GM19467 (cell line): Measurements from ENCODE around the gene TTLL13.

Experiments
- ATAC-seq: cut with Tn5 transposase; IDR thresholded peaks from one replicate; pipeline ENCODE4 v1.9.1; 2021; ENCODE audit warnings: mild to moderate bottlenecking, moderate library complexity; ENCODE audit not compliant: unreplicated experiment

Gene TTLL13, protein sequence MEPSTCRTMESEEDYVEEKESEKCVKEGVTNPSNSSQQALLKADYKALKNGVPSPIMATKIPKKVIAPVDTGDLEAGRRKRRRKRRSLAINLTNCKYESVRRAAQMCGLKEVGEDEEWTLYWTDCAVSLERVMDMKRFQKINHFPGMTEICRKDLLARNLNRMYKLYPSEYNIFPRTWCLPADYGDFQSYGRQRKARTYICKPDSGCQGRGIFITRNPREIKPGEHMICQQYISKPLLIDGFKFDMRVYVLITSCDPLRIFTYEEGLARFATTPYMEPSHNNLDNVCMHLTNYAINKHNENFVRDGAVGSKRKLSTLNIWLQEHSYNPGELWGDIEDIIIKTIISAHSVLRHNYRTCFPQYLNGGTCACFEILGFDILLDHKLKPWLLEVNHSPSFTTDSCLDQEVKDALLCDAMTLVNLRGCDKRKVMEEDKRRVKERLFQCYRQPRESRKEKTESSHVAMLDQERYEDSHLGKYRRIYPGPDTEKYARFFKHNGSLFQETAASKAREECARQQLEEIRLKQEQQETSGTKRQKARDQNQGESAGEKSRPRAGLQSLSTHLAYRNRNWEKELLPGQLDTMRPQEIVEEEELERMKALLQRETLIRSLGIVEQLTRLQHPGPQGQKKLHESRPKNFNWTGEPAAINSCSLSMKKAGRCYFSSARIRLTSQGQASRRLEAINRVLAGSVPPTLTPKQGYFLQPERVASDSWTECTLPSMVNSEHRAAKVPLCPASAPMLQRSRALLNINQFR

DNA sequence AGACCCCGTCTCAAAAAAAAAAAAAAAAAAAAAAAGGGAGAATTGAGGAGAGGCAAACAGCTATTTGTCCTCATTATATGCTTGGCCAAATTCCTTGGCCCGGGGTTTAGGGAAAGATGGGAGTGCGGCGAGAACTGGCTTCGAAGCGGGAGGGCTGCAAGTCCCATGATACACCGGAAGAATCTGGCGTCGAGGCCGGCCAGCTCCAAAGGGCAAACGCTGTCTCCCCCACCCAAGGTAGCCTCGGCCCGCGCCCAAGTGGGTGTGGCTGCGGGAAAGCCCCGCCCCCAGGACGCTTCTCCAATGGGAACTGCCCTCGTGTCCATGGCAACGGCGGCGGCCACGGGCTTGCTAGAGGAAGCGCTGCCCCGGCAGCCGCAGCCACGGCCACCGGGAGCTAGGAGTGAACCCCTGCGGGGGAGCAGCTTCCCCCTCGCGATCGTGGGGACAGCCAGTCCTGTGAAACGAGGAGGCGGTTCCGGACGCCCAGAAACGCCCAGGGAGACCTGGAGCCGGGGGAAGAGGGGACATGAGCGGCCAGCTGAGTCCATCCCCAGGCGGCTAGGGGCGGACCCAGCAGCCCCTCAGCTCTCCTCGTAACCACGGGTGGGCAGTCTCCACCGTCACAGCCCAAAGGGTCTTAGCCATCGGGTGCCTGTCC lies at the start of gene TTLL13:
TTLL13 (plus strand) TSS at position 354 of the 661 bp plus-strand sequence. CDS start 1,075 bp downstream, outside the sequence.
- ATAC-seq: no peak

DNA sequence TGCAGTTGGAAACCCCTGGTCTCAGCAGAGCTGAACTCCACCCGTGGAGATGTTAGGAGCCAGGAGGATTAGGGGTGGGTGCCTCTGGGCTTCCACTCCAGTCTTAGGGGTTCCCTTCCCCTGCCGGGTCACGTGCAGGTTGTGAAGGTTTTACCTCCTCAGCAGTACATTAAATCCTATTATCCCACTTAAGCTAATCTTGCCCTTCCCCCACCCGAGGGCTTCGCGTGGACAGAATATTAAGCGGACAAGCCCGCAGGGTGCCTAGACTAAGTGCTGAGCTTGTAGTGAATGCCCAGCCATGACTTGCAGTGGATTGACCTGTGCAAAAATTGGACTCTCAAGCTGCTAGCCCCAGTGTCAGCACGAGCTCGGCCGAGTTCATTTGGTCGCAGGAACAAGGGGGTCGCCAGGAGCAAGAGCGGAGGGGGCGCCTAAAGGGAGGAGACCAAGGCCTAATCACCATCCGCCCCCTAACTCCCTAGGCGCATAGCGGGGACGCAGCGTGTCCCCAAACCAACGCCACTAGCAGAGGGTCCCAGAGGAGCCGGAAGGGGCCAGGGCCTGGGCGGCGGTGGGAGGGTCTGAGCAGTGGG lies 48.7 kb upstream of the TTLL13 start:
- ATAC-seq: no peak

- peak; percentile 82 for ATAC-seq
These were observed 48.0 kb upstream of the TTLL13 start, which contains the start of gene SEMA4B for GRCh38 chr15:90201130-90201943. Gene SEMA4B, plus strand, starts transcription at chr15:90201330. Its CDS starts 249 bp downstream, at chr15:90201579.

GRCh38 chr15:90201944-90202375 lies 47.4 kb upstream of the TTLL13 start:
- no peak for ATAC-seq

DNA sequence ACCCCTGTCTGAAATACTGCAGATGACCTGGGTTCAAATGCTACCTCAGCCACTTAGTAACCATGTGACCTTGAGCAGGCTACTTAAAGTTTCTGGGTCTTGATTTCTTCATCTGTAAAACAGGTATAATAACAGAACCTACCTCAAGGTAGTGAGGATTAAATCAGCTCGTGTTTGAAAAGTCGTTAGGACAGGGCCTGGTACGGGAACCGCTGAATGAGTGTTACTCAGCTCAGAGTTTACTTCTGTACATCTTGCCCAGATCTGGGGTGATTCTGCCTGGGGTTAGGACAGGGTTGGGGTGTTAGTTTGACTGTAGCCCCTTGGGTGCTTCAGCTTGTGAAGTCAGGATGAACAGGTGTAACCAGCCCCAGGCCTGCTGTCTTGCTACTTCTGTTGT lies 46.4 kb upstream of the TTLL13 start:
- no peak for ATAC-seq

DNA sequence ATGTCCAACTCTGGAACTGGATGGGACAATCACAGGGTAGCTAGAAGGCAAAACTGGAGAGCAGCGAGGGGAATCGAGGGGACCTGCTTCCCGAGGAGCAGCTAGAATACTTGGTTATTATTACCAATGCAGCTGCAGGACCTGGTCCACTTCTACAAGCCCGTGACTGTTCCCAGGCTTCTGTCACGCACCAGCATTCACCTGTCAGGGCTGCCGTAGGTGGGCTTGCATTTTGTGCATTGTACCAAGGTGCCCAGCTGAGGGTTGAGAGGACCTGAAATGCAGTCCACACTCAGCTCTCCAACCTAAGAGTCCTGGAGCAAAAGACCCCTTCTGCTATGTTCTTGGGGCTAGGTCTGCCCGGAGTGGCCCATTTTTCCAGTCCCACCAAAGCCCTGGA lies 45.9 kb upstream of the TTLL13 start:
- no peak for ATAC-seq

DNA sequence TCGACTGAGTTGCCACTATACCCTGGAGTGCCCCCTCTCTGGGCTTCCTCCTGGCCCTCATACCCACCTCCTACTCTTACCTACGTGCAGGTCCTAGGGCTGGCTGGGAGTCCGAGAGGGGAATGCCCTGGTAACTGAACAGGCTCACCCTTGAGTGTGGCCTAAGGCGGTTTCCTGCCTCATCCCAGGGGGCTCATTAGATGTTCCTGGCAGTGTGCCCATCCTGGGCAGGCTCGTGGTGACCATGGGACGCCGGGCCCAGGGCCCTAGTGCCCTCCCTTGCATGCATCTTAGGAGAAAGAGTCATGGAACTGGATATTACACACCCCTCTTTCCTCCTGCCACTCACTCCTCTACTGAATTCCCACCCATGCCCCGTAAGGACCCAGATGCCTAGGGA lies 45.4 kb upstream of the TTLL13 start:
- ATAC-seq: no peak

DNA sequence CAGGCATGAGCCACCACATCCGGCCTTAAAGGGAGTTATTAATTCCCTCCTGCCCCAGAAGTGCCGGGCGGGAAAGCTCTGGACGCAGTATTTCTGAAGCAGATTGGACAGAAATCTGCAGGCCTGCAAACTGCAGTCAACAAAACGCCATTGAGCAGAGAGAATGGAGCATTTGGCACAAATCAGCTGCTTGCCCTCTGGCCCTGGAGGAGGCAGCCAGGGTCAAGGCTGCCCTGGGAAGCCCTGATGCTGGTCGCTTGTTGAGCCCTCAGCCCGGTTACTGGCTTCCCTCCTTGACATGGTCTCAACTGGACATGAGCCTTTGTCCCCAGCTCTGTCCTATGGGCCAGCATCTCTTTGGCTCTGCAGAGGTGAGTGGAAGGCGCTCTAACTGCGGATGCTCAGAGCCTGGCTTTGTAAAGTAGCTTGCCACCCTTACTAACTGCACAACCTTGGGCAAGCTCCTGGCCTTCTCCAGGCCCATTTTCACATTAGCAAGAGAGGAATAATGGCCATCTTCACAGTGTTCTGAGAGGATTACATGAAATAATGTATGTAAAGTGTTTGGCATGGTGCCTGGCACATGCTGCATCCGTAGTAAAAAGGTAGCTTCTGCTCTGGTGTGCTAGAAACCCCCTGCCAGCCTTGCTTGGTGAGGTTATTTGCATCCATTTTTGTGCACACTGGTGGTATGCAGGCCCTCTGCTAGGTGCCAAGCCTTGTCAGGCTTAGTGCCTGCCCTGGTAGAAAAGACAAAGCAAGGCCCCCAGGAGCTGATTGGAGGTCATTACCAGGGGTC lies 44.1 kb upstream of the TTLL13 start:
- ATAC-seq: no peak

DNA sequence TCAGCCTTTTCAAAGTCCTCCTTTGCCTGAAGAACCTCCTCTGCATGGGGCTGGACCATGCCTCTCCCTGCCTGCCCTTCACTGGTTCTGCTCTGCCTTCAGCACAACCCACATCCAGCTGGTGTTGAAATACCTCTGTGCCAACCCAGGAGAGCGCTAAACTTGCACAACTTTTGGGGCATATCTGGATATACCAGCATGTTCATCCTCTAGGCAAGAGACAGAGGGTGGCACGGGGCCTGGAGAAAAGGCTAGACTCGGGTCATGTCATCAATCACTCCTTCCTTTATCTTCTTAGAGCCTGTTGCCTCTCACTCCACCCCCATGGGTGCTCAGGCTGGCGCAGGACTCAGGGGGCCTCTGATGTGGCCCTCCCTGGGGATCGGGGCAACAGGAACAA lies 43.5 kb upstream of the TTLL13 start:
- no peak for ATAC-seq

DNA sequence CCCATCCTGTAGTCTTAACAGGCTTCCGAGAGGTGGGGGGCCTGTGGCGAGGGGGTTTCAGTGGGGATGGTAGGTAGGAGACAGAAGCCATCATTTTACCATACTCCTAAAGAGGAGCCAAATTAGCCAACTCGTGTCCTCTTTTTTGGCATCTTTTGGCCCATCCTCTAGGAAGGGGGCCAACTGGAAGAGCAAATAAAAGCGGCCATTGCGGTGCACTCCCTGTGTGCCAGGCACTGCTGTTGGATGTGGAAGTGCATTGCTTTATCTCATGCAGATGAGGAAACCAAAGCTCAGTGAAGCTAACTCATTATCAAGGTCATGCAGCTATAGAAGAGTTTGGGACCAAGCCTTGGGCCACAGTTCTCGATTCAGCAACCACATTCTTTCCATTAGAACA lies 42.1 kb upstream of the TTLL13 start:
- ATAC-seq: no peak

DNA sequence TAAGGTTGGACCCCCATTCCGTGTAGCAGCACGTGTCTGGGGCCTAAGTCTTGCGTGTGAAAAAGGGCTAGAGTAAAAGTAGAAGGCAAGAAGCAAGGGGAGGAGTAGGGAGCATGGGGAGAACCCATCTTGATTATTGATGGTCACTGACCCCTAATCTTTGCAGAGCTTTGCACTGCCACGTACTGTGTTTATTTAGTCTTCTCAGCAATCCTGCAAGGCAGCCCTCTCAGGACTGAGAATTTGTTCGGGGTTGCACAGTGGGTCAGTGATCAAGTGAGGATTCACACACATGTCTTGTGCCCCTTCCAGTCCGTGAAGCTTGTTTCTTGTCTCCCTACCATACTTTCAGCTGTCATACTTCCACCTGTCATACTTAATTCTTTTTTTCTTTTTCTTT lies 41.0 kb upstream of the TTLL13 start:
- ATAC-seq: no peak

DNA sequence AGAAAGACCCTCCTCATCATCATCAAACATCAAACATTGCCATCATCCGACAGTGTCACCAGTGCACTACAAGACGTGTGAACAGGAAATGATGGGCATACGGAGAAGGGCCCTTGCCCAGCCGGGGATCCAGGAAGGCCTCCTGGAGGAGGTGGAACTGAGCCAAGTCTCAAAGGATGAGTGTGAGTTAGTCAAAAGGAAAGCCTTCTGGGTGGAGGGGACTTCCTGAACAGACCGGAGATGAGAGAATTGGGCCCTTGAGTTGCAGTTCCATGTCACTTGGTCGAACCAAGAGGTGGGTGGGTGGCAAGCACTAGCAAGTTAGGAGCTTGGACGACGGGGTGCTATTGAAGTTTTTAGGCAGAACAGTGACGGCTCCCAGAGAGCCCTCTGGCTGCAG lies 39.8 kb upstream of the TTLL13 start:
- ATAC-seq: no peak

DNA sequence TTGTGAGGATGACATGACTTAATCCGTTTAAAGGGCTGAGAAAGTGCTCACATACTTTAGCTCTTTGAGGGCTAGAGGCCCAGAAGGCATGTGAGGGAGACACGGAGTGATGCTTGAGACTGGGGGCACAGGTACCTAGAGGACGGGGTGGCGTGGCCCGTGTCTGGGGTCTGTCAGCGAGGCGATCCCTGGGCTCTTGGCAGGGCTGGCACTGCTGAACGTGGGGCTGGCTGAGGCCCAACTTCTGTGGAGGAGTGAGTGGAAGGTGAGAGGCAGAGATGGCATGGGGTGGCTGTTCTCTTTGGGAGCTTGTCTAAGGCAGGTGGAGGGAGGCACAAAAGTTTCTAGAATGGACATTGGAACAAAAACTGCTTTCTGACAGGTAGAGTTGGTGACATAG lies 38.8 kb upstream of the TTLL13 start:
- ATAC-seq: no peak

DNA sequence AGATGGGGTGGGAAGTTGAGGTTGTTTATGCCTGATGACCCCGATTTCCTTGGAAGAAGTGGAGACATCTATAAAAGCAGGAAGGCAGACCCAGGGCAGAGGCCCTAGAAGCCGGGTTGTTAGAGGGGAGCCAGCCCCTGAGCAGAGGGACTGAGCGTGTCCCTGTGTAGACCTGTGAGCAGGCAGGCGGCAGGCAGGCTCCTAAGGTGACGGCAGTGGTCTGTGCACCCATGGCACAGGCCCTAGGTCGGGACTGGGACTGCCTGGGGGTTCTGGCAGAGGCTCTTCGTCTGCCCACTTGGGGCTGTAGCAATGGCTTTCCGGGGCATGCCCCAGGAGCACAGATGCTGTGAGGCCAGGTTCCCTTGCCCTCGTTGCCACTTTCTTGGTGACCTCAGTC lies 38.3 kb upstream of the TTLL13 start:
- no peak for ATAC-seq

- no peak for ATAC-seq
These were observed 37.8 kb upstream of the TTLL13 start for GRCh38 chr15:90211440-90212143.

- no peak for ATAC-seq
These were observed 36.9 kb upstream of the TTLL13 start for GRCh38 chr15:90212221-90213098.

DNA sequence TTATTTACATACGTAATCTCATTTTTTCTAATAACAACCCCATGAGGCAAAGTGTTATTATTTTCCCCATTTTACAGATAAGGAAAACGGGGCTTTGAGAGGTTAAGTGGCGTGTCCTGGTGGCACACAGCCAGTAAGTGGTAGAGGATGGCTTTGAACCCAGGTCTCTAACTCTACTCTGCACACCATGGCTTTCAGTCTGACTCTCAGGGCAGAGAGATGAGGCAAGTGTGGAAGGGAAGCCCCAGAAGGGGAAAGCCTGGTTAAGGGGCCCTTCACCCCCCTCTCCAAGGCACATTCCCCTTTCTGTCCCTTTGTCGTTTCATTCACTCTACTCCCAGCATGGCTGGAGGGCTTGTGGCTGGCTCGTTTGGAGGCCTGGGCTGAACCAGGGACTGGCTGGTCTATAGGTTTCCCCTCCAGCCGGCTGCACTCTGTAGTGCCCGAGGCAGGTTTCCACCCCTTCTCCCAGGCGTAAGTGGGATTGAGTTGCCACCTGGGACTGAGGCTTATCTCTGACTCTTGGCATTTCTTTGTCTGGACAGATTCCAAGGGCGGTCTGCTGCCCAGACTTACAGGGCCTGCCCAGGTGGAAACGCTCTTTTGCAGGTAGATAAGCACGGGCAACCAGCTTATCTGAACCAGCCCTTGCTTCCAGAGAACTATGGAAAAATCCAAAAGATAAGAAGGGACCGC lies 36.1 kb upstream of the TTLL13 start:
- ATAC-seq: no peak
